GM23338 (cell line): Measurements from ENCODE around the gene WWP2. TPM values are rescaled to one million over a fixed set of nuclear protein-coding genes. Genes with fewer than 3 reads are reported as not detected.

Experiments
- ATAC-seq: fragments of 200-7000 bp; cut with Tn5 transposase; 3 replicates; pipeline ENCODE4 v1.9.1; 2020
- DNase-seq: peaks from one replicate; pipeline ENCODE4 v3.0.0-alpha.2; 2015; ENCODE audit warnings: low spot score
- H2AFZ ChIP-seq: fragments of 200-600 bp; sonication (generic); 2 replicates; pipeline ENCODE4 v1.8.0; 2016; ENCODE audit warnings: antibody characterized with exemption, mild to moderate bottlenecking, moderate library complexity
- H3F3A ChIP-seq: fragments of 200-600 bp; sonication (generic); replicated peaks from 2 replicates; pipeline ENCODE4 v1.8.0; 2017; ENCODE audit warnings: antibody characterized with exemption, mixed run types, low read depth
- H3K27ac ChIP-seq: fragments of 200-600 bp; sonication (generic); 2 replicates; pipeline ENCODE4 v1.6.1; 2016; ENCODE audit warnings: low read depth
- H3K27me3 ChIP-seq: fragments of 200-600 bp; sonication (generic); 2 replicates; pipeline ENCODE4 v1.8.0; 2016; ENCODE audit warnings: mild to moderate bottlenecking, mixed run types, moderate library complexity; ENCODE audit not compliant: insufficient read depth
- H3K36me3 ChIP-seq: fragments of 200-600 bp; sonication (generic); 2 replicates; pipeline ENCODE4 v1.8.0; 2016; ENCODE audit warnings: mild to moderate bottlenecking; ENCODE audit not compliant: insufficient read depth
- H3K4me1 ChIP-seq: fragments of 200-600 bp; sonication (generic); 2 replicates; pipeline ENCODE4 v1.8.0; 2016; ENCODE audit warnings: mild to moderate bottlenecking, moderate library complexity; ENCODE audit not compliant: insufficient read depth
- H3K4me2 ChIP-seq: fragments of 200-600 bp; sonication (generic); 2 replicates; pipeline ENCODE4 v1.7.1; 2017; ENCODE audit warnings: mixed run types
- H3K4me3 ChIP-seq: fragments of 200-600 bp; sonication (generic); 2 replicates; pipeline ENCODE4 v1.6.1; 2016; ENCODE audit warnings: mixed run types
- H3K79me2 ChIP-seq: fragments of 200-600 bp; sonication (generic); replicated peaks from 2 replicates; pipeline ENCODE4 v1.8.0; 2017; ENCODE audit warnings: mild to moderate bottlenecking; ENCODE audit not compliant: insufficient read depth
- H3K9me2 ChIP-seq: fragments of 200-600 bp; sonication (generic); 2 replicates; pipeline ENCODE4 v1.8.0; 2017; ENCODE audit not compliant: insufficient read depth
- H4K20me1 ChIP-seq: fragments of 200-600 bp; sonication (generic); replicated peaks from 2 replicates; pipeline ENCODE4 v1.8.0; 2017; ENCODE audit warnings: mild to moderate bottlenecking; ENCODE audit not compliant: insufficient read depth
- H3K27ac Mint-ChIP-seq: 2 replicates; pipeline ENCODE4 v1.8.0; 2020; ENCODE audit warnings: inconsistent platforms, mild to moderate bottlenecking, moderate library complexity, mixed read lengths
- H3K27me3 Mint-ChIP-seq: 3 replicates; pipeline ENCODE4 v1.8.0; 2022; ENCODE audit warnings: low read depth, mild to moderate bottlenecking, moderate library complexity, mixed read lengths, inconsistent platforms; ENCODE audit not compliant: insufficient read depth, poor library complexity
- H3K36me3 Mint-ChIP-seq: 3 replicates; pipeline ENCODE4 v1.8.0; 2021; ENCODE audit warnings: low read depth, mild to moderate bottlenecking, inconsistent platforms, moderate library complexity, mixed read lengths
- H3K4me1 Mint-ChIP-seq: 3 replicates; pipeline ENCODE4 v1.8.0; 2020; ENCODE audit warnings: mild to moderate bottlenecking, inconsistent platforms, mixed read lengths
- H3K4me3 Mint-ChIP-seq: 3 replicates; pipeline ENCODE4 v1.8.0; 2021; ENCODE audit warnings: moderate library complexity, mild to moderate bottlenecking, inconsistent platforms, mixed read lengths
- H3K9me3 Mint-ChIP-seq: 3 replicates; pipeline ENCODE4 v1.8.0; 2020; ENCODE audit warnings: moderate library complexity, mild to moderate bottlenecking, inconsistent platforms, mixed read lengths
- CTCF ChIP-seq, 2 experiments: fragments of 200-600 bp in 1 of 2; sonication (generic) in 1 of 2; conservative IDR thresholded peaks; 2 replicates each; pipeline versions ENCODE4 v1.5.1 to v1.6.1; 2016 to 2017; ENCODE audit warnings: antibody characterized with exemption in 2 of 2, low read depth in 2 of 2, mild to moderate bottlenecking in 2 of 2, moderate library complexity in 1 of 2
- EZH2phosphoT487 ChIP-seq: fragments of 200-600 bp; sonication (generic); IDR thresholded peaks from one replicate; pipeline ENCODE4 v1.8.1; 2018; ENCODE audit warnings: antibody characterized with exemption; ENCODE audit not compliant: unreplicated experiment
- STAT1 ChIP-seq: IDR thresholded peaks from one replicate; pipeline ENCODE4 v1.6.1; 2016; ENCODE audit warnings: antibody characterized with exemption; ENCODE audit not compliant: unreplicated experiment
- ZNF331 ChIP-seq: fragments of 250-450 bp; sonication (Bioruptor Pico); IDR thresholded peaks from 2 replicates; pipeline ENCODE4 v1.5.0; 2020; ENCODE audit warnings: low read depth, mild to moderate bottlenecking, moderate library complexity
- polyA plus RNA-seq: library from polyadenylated mRNA; unstranded; fragments of >200 nt; fragmentation: Nextera tagmentation; extraction: Ambion mirVana; gene quantifications from 2 replicates; pipeline ENCODE4 v1.2.1, GENCODE V29; 2016
- total RNA-seq: library from RNA; depleted of rRNA; stranded (reverse); fragments of >200 nt; shearing (Covaris generic); gene quantifications from 2 replicates; pipeline ENCODE4 v1.2.3, GENCODE V29; 2014
- TF ChIP-seq, protein P1 (sequence below): IDR thresholded peaks from one replicate; pipeline ENCODE4 v1.6.1; 2018; ENCODE audit warnings: antibody characterized with exemption; ENCODE audit not compliant: unreplicated experiment

Gene WWP2
- total and polyA plus RNA-seq, 2 experiments from 2014 or later: 12.3 to 35.5 TPM

DNA sequence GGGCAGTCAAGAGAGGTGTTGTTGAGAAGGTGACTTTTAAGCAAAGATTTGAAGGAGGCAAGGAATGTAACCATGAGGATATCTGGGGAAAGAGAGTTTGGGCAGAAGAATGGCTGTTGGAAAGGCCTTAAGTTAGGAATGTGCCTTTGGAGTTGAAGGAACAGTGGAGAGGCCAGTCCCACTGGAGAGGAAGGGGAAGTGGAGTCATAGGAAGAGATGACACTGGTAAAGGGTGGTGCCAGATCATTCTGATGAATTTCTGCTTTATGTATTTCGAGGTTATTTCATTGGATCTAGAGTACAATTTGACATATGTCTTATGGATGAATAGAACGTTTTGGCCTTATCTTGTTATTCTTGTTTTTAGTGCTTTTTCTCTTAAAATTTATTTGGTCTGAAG is 93.5 kb downstream of the WWP2 start:
- Mint-ChIP-seq H3K27ac (no peak overlapping the region), H3K4me1 (peaks cover 5% of the 10 kb centered on the region), H3K9me3 (no peaks in the 10 kb centered on the region), H3K27me3 (peaks cover 4% of the 10 kb centered on the region), H3K36me3 (no peaks in the 10 kb centered on the region), H3K4me3 (no peak overlapping the region)
- Histone ChIP-seq H3K4me1 (no peaks in the 10 kb centered on the region), H3K27ac (no peak overlapping the region), H4K20me1 (no peaks in the 10 kb centered on the region), H3K36me3 (no peaks in the 10 kb centered on the region), H3K4me3 (no peak overlapping the region), H3K27me3 (no peaks in the 10 kb centered on the region), H3K9me2 (no peaks in the 10 kb centered on the region), H2AFZ (no peak overlapping the region), H3K79me2 (no peaks in the 10 kb centered on the region), H3K4me2 (no peak overlapping the region), H3F3A (0 out of 2 replicates have a peak, but pooled peaks cover 4% of the 10 kb centered on the region)
- no peak for DNase-seq
- TF ChIP-seq ZNF331 (CRISPR knock-in tag): no peak
- TF ChIP-seq, protein P1, sequence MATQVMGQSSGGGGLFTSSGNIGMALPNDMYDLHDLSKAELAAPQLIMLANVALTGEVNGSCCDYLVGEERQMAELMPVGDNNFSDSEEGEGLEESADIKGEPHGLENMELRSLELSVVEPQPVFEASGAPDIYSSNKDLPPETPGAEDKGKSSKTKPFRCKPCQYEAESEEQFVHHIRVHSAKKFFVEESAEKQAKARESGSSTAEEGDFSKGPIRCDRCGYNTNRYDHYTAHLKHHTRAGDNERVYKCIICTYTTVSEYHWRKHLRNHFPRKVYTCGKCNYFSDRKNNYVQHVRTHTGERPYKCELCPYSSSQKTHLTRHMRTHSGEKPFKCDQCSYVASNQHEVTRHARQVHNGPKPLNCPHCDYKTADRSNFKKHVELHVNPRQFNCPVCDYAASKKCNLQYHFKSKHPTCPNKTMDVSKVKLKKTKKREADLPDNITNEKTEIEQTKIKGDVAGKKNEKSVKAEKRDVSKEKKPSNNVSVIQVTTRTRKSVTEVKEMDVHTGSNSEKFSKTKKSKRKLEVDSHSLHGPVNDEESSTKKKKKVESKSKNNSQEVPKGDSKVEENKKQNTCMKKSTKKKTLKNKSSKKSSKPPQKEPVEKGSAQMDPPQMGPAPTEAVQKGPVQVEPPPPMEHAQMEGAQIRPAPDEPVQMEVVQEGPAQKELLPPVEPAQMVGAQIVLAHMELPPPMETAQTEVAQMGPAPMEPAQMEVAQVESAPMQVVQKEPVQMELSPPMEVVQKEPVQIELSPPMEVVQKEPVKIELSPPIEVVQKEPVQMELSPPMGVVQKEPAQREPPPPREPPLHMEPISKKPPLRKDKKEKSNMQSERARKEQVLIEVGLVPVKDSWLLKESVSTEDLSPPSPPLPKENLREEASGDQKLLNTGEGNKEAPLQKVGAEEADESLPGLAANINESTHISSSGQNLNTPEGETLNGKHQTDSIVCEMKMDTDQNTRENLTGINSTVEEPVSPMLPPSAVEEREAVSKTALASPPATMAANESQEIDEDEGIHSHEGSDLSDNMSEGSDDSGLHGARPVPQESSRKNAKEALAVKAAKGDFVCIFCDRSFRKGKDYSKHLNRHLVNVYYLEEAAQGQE: no peak
- TF ChIP-seq STAT1: no peak
- no peak for ATAC-seq

- H3K27me3 Mint-ChIP-seq: peaks cover 4% of the 10 kb centered on the region
- Histone ChIP-seq H3K79me2 (no peaks in the 10 kb centered on the region), H3K36me3 (no peaks in the 10 kb centered on the region), H3K27me3 (no peaks in the 10 kb centered on the region), H3K27ac (peak overlapping the region; percentile 66; the same call in 1 of the 2 replicates), H3K4me3 (no peak overlapping the region), H3K9me2 (no peaks in the 10 kb centered on the region), H4K20me1 (no peaks in the 10 kb centered on the region), H3K4me2 (no peak overlapping the region), H3F3A (0 out of 2 replicates have a peak, but pooled peaks cover 4% of the 10 kb centered on the region), H3K4me1 (no peaks in the 10 kb centered on the region), H2AFZ (no peak overlapping the region)
- no peak overlapping the region for H3K27ac Mint-ChIP-seq
- ATAC-seq: peak; percentile 22; the same call in 2 of the 3 replicates
- TF ChIP-seq CTCF (conservative IDR thresholded peaks at IDR 0.05; ENCODE audit: low read depth in 2 of 2) (peak in 1 of 2 experiments; percentile 42; a peak in 3 of 4 replicates), EZH2phosphoT487 (no peak)
- TF ChIP-seq, protein P1: no peak
- peaks cover 5% of the 10 kb centered on the region for H3K4me1 Mint-ChIP-seq
- H3K9me3 Mint-ChIP-seq: no peaks in the 10 kb centered on the region
- DNase-seq: peak; percentile 39
- no peak overlapping the region for H3K4me3 Mint-ChIP-seq
- H3K36me3 Mint-ChIP-seq: no peaks in the 10 kb centered on the region
Observed at GRCh38 chr16:69858191-69859104, 96.3 kb downstream of the WWP2 start.
